Ovary (tissue), 9 donors: Measurements from ENCODE around the gene USP28. TPM values are rescaled to one million over a fixed set of nuclear protein-coding genes. Genes with fewer than 3 reads are reported as not detected.
"Not testable (repeated sequence)": the region's sequence is repeated elsewhere in the genome, so short reads cannot be mapped to it uniquely, and the experiment has no call there.

Source experiments
- DNase-seq, 5 donors: peaks; one replicate each; pipeline ENCODE4 v3.0.0-alpha.2; 2019 to 2020
- H3K27ac ChIP-seq, 2 donors: fragments of 200-600 bp; one replicate each; pipeline versions ENCODE4 v1.5.1 to v1.8.0; 2019 to 2022
- H3K27me3 ChIP-seq: fragments of 200-600 bp; one replicate; pipeline ENCODE4 v1.8.0; 2022
- H3K36me3 ChIP-seq: fragments of 200-600 bp; sonication (generic); one replicate; pipeline ENCODE4 v1.5.1; 2019
- H3K4me1 ChIP-seq: one replicate; pipeline ENCODE4 v1.8.1; 2013; ENCODE audit warnings: mild to moderate bottlenecking, moderate library complexity; ENCODE audit not compliant: insufficient read depth
- H3K4me3 ChIP-seq: fragments of 200-600 bp; sonication (generic); one replicate; pipeline ENCODE4 v1.5.1; 2017
- H3K9me3 ChIP-seq, 2 donors: fragments of 200-600 bp in 1 of 2; sonication (generic) in 1 of 2; one replicate each; pipeline versions ENCODE4 v1.5.1 to v1.8.1; 2013 to 2019; ENCODE audit warnings: mild to moderate bottlenecking in 1 of 2, moderate library complexity in 1 of 2
- CTCF ChIP-seq, 3 donors: fragments of 450-650 bp in 2 of 3; fragments of 200-600 bp in 1 of 3; IDR thresholded peaks; one replicate each; pipeline versions ENCODE4 v1.5.1 to v1.8.0; 2016 to 2022; ENCODE audit warnings: antibody characterized with exemption in 3 of 3, mild to moderate bottlenecking in 1 of 3
- EP300 ChIP-seq: sonication (generic); formaldehyde crosslinking; IDR thresholded peaks from one replicate; pipeline ENCODE4 v1.6.1; 2017; ENCODE audit warnings: antibody characterized with exemption
- POLR2A ChIP-seq: fragments of 450-650 bp; IDR thresholded peaks from one replicate; pipeline ENCODE4 v1.6.1; 2017; ENCODE audit warnings: antibody characterized with exemption, mild to moderate bottlenecking, moderate library complexity
- WGBS, 3 donors: extraction: QIAGEN DNeasy Blood & Tissue Kit in 1 of 3; methylation state at CpG; one replicate each; pipeline versions ENCODE4 v1.1.5 to v1.1.7; 2013 to 2017; 5-methylcytosine and 5-hydroxymethylcytosine counted together
- intact Hi-C, 4 donors: fragments of 100-400 bp; cut with DNase I; formaldehyde crosslinking; loops; one replicate each; pipeline versions ENCODE4 v1.11.0 to v1.15.1; 2022 to 2023
- polyA plus RNA-seq, 2 donors: library from polyadenylated mRNA; stranded (reverse); fragments of 200-250 nt in 1 of 2; fragments of 350-450 nt in 1 of 2; fragmentation: Illumina TruSeq in 1 of 2; extraction: RNeasy Lipid Tissue Mini Kit (QIAGEN cat#74804) in 1 of 2; gene quantifications; one replicate each; pipeline ENCODE4 v1.2.3, GENCODE V29; 2013 to 2014
- total RNA-seq, 7 donors: library from RNA; depleted of rRNA in 2 of 7; stranded (reverse); fragments of >200 nt in 2 of 7; fragmentation: NEBNext Ultra II Directional in 3 of 7; extraction: Animal tissue kit (Norgen Biotek cat#: 25700) in 3 of 7; gene quantifications; one replicate each; pipeline versions ENCODE4 v1.1.0 to v1.2.4, GENCODE V29; 2016 to 2023
- donor health status: DM: no; HTN: no; CAD: no; lungs with moderate emphysema.
- donor health status: DM: no; HTN: no; CAD: no.
- donor health status: Bipolar disorder and iron deficiency.
- donor health status: DM: yes; HTN: yes; CAD: no.
- donor health status: DM: no; HTN: no; CAD: no.
- donor health status: DM: yes; HTN: yes; CAD: no.

USP28 gene
- total and polyA plus RNA-seq, 9 donors, result 11.0 to 29.5 (median 23.4) TPM

GRCh38 chr11:113880971-113881370 is 5.6 kb upstream of the USP28 start:
- Histone ChIP-seq H3K27ac (no peak overlapping the region), H3K4me1 (no peaks in the 10 kb centered on the region), H3K27me3 (no peaks in the 10 kb centered on the region), H3K9me3 (no peaks in the 10 kb centered on the region), H3K4me3 (no peak overlapping the region), H3K36me3 (no peaks in the 10 kb centered on the region)
- no peak for DNase-seq
- intact Hi-C loops, result no loop called here
- no peak for TF ChIP-seq POLR2A
- TF ChIP-seq EP300, result no peak
- TF ChIP-seq CTCF (IDR thresholded peaks at IDR 0.05), result no peak
- WGBS, 3 donors, result 82 to 86% (median 83%) methylated on average over 4 of the region's 4 CpGs

GRCh38 chr11:113879446-113879845 is 4.1 kb upstream of the USP28 start:
- H3K4me3 ChIP-seq, H3K27me3 ChIP-seq, H3K36me3 ChIP-seq, DNase-seq, intact Hi-C loops, H3K4me1 ChIP-seq, H3K27ac ChIP-seq, H3K9me3 ChIP-seq: not testable (repeated sequence)
- WGBS, 3 donors, result 82 to 94% (median 89%) methylated on average over 3 to 4 of the region's 4 CpGs

DNA sequence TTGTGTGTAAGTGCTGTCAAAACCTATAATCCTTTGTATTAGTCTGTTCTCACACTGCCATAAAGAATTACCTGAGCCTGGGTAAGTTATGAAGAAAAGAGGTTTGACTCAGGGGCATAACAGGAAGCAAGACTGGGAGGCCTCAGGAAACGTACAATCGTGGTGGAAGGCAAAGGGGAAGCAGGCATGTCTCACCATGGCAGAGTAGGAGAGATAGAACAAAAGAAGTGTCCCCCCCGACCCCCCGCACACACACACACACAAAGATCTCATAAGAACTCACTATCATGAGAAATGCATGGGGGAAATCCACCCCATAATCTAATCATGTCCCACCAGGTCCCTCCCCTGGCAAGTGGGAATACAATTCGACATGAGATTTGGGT is 2.3 kb upstream of the USP28 start:
- Histone ChIP-seq H3K4me1 (peaks cover 4% of the 10 kb centered on the region), H3K4me3 (no peak overlapping the region), H3K27ac (no peak overlapping the region), H3K9me3 (no peaks in the 10 kb centered on the region), H3K27me3 (no peaks in the 10 kb centered on the region), H3K36me3 (no peaks in the 10 kb centered on the region)
- no peak for DNase-seq
- TF ChIP-seq EP300, result no peak
- TF ChIP-seq CTCF (IDR thresholded peaks at IDR 0.05), result no peak
- no peak for TF ChIP-seq POLR2A
- intact Hi-C loops, result no loop called here
- WGBS, 3 donors, result 76 to 80% (median 78%) methylated on average over 5 of the region's 5 CpGs

DNA sequence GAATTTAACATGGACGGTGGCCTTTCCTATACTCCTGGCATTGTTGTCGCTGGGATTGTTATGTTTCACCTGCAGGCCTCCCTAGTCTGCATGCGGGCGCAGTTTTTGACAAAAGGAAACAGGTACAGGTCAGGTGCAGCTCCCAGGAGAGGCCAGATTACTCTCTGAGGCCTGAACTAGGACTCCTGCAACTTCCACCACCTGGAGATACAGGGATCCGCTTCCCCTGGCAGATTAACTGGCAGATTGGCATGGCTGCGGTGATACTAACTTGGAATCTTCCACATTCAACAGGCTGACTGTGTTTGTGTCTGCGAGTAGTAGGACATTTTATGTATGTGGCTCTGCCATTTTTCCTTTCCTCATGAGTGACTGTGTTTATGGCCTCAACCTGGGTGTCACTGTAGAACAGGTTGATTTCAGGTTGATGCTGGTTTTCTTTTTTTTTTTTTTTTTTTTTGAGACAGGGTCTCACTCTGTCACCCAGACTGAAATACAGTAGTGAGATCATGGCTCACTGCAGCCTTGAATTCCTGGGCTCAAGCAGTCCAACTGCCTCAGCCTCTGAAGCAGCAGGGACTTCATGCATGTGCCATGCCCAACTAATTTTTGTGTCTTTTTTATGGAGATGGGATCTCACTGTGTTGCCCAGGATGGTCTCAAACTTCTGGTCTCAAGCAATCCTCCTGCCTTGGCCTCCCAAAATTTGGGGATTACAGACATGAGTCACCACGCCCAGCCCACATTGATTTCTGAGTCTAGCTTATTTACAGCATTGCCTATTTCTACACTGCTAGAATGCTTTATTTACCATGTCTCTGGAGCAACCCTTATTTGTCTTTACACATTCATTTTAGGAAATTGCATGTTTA is 1.7 kb upstream of the USP28 start:
- Histone ChIP-seq H3K4me1 (peaks cover 4% of the 10 kb centered on the region), H3K4me3 (no peak overlapping the region), H3K27ac (no peak overlapping the region), H3K27me3 (no peaks in the 10 kb centered on the region), H3K9me3 (no peaks in the 10 kb centered on the region), H3K36me3 (no peaks in the 10 kb centered on the region)
- 95 to 98% (median 97%) methylated on average over 8 of the region's 8 CpGs for WGBS, 3 donors
- TF ChIP-seq POLR2A (no peak), EP300 (no peak), CTCF (IDR thresholded peaks at IDR 0.05) (no peak)
- intact Hi-C loops, result no loop called here
- no peak for DNase-seq

- Histone ChIP-seq H3K27me3 (no peaks in the 10 kb centered on the region), H3K4me3 (peak overlapping the region; percentile 85), H3K27ac (peak overlapping the region; percentile 33 to 83), H3K9me3 (no peaks in the 10 kb centered on the region), H3K4me1 (peaks cover 5% of the 10 kb centered on the region), H3K36me3 (no peaks in the 10 kb centered on the region)
- intact Hi-C loops, result no loop called here
- TF ChIP-seq CTCF (IDR thresholded peaks at IDR 0.05), result no peak
- TF ChIP-seq POLR2A, result no peak
- WGBS, 3 donors, result 74 to 80% (median 78%) methylated on average over 24 of the region's 24 CpGs
- peak in 3 of 5 donors; percentile 39 to 48 (median 43) for DNase-seq
Measured at GRCh38 chr11:113876074-113876797, 864 bp upstream of the USP28 start.
